ENCODE results near the gene ALKBH3. TPM values are rescaled to one million over a fixed set of nuclear protein-coding genes. Genes with fewer than 3 reads are reported as not detected.

The ALKBH3 gene
- total and polyA plus RNA-seq, 2 of the 13 experiments (the other 11 are each of a cell fraction or from before 2014, with no cell fraction given), result 17.8 to 36.1 TPM

GRCh38 chr11:43918662-43919061 is 38.0 kb downstream of the ALKBH3 start:
- ATAC-seq, result no peak
- in situ Hi-C loops (cut with HindIII; ENCODE audit: extremely low pct_ligation_motif_present, low pct_unique_long_range_greater_than_20kb), result no loop called here

More at GRCh38 chr11:43918662-43919061, 38.0 kb downstream of the ALKBH3 start:
- Histone ChIP-seq H3K36me3 (replicated peaks in 1 of 2; ENCODE audit: control insufficient read depth in 1 of 2, insufficient read depth in 2 of 2, low read length in 2 of 2) (peaks cover 7 to 22% of the 10 kb centered on the region in 2 experiments), H4K20me1 (ENCODE audit: insufficient read depth, low read length) (no peaks in the 10 kb centered on the region), H3K27ac (ENCODE audit: extremely low read length, insufficient read depth, low read length) (no peak overlapping the region), H3K4me1 (ENCODE audit: insufficient read depth, low read length) (peaks cover 17% of the 10 kb centered on the region), H3K4me3 (replicated peaks in 1 of 3; ENCODE audit: insufficient read depth in 1 of 3, low read depth in 2 of 3, low read length in 3 of 3) (no peak overlapping the region), H2AFZ (ENCODE audit: low read length) (no peak overlapping the region), H3K9ac (ENCODE audit: insufficient read depth, low read depth, low read length) (no peak overlapping the region), H3K4me2 (ENCODE audit: low read depth, low read length) (no peak overlapping the region), H3K9me3 (ENCODE audit: low read length) (no peaks in the 10 kb centered on the region), H3K27me3 (ENCODE audit: control insufficient read depth in 1 of 2, insufficient read depth in 2 of 2, low read length in 2 of 2) (no peaks in the 10 kb centered on the region), H3K79me2 (ENCODE audit: insufficient read depth, low read length) (no peaks in the 10 kb centered on the region)
- FAIRE-seq (no peak), DNase-seq (ENCODE audit: low spot score) (no peak)
- TF ChIP-seq ZNF282 (IDR thresholded peaks at IDR 0.05; ENCODE audit: partially characterized antibody) (no peak), RBM22 (optimal IDR thresholded peaks at IDR 0.05; ENCODE audit: low read length) (no peak), PCBP1 (IDR thresholded peaks at IDR 0.05; ENCODE audit: borderline replicate concordance, low read depth, low read length) (no peak), MBNL3 (CRISPR knock-in tag; conservative IDR thresholded peaks at IDR 0.05) (no peak), PPARG (CRISPR knock-in tag; conservative IDR thresholded peaks at IDR 0.05) (no peak), ZNF331 (CRISPR knock-in tag; IDR thresholded peaks at IDR 0.05) (no peak), IRF9 (CRISPR knock-in tag; IDR thresholded peaks at IDR 0.05; ENCODE audit: borderline replicate concordance) (no peak), REL (CRISPR knock-in tag; conservative IDR thresholded peaks at IDR 0.05) (no peak), RFXAP (CRISPR knock-in tag; IDR thresholded peaks at IDR 0.05; ENCODE audit: borderline replicate concordance) (no peak), TRIM24 (CRISPR knock-in tag; IDR thresholded peaks at IDR 0.05) (no peak), TBL1XR1 (IDR thresholded peaks at IDR 0.05; ENCODE audit: borderline replicate concordance, low read length, partially characterized antibody) (no peak), CBX2 (IDR thresholded peaks at IDR 0.05; ENCODE audit: low read depth, low read length) (no peak), CBX2 (CRISPR knock-in tag; IDR thresholded peaks at IDR 0.05; ENCODE audit: low read depth) (no peak), FUBP1 (CRISPR knock-in tag; IDR thresholded peaks at IDR 0.05; ENCODE audit: borderline replicate concordance) (no peak), ZMAT3 (CRISPR knock-in tag; conservative IDR thresholded peaks at IDR 0.05) (no peak), ATF4 (CRISPR knock-in tag; IDR thresholded peaks at IDR 0.05) (no peak), NR3C1 (CRISPR knock-in tag; IDR thresholded peaks at IDR 0.05) (no peak), BCL6 (CRISPR knock-in tag; IDR thresholded peaks at IDR 0.05) (no peak)
- TF ChIP-seq, protein P1, sequence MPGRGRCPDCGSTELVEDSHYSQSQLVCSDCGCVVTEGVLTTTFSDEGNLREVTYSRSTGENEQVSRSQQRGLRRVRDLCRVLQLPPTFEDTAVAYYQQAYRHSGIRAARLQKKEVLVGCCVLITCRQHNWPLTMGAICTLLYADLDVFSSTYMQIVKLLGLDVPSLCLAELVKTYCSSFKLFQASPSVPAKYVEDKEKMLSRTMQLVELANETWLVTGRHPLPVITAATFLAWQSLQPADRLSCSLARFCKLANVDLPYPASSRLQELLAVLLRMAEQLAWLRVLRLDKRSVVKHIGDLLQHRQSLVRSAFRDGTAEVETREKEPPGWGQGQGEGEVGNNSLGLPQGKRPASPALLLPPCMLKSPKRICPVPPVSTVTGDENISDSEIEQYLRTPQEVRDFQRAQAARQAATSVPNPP (CRISPR knock-in tag; IDR thresholded peaks at IDR 0.05), result no peak
- ChIA-PET CTCF (ENCODE audit: low intra/inter-chr PET ratio, low total read pairs) (no interaction called here), POLR2A (no interaction called here)
- BruUV-seq (replicated peaks), result no TSS peak
- intact Hi-C loops (cut with micrococcal nuclease; ENCODE audit: unreplicated experiment), result no loop called here
